GM19099 (cell line): ENCODE measurements around the gene SEC24D.

Experiments
- POLR2A ChIP-seq: IDR thresholded peaks from 3 replicates; pipeline ENCODE4 v1.6.1; 2011; ENCODE audit warnings: low read depth; ENCODE audit not compliant: insufficient read length; ENCODE audit errors: extremely low read depth

The SEC24D gene

GRCh38 chr4:118761397-118762016 lies 74.4 kb downstream of the SEC24D start:
- TF ChIP-seq POLR2A, result no peak

GRCh38 chr4:118760493-118760892 lies 75.4 kb downstream of the SEC24D start:
- no peak for TF ChIP-seq POLR2A

- TF ChIP-seq POLR2A, result no peak
Observed at GRCh38 chr4:118760092-118760491, 75.8 kb downstream of the SEC24D start.

- no peak for TF ChIP-seq POLR2A
Observed at GRCh38 chr4:118759481-118759880, 76.4 kb downstream of the SEC24D start.

GRCh38 chr4:118758293-118758692 lies 77.6 kb downstream of the SEC24D start:
- no peak for TF ChIP-seq POLR2A

- no peak for TF ChIP-seq POLR2A
Observed at GRCh38 chr4:118757761-118758251, 78.1 kb downstream of the SEC24D start.

GRCh38 chr4:118756958-118757357 lies 79.0 kb downstream of the SEC24D start:
- no peak for TF ChIP-seq POLR2A

- TF ChIP-seq POLR2A, result no peak
Observed at GRCh38 chr4:118756429-118756828, 79.5 kb downstream of the SEC24D start.

GRCh38 chr4:118755438-118756226 lies 80.3 kb downstream of the SEC24D start:
- no peak for TF ChIP-seq POLR2A

GRCh38 chr4:118754890-118755289 lies 81.0 kb downstream of the SEC24D start:
- TF ChIP-seq POLR2A, result no peak

- TF ChIP-seq POLR2A, result no peak
Observed at GRCh38 chr4:118753685-118754084, 82.2 kb downstream of the SEC24D start.

GRCh38 chr4:118753096-118753495 lies 82.8 kb downstream of the SEC24D start:
- no peak for TF ChIP-seq POLR2A

- no peak for TF ChIP-seq POLR2A
Observed at GRCh38 chr4:118752551-118752950, 83.4 kb downstream of the SEC24D start.

GRCh38 chr4:118751629-118752323 lies 84.2 kb downstream of the SEC24D start:
- no peak for TF ChIP-seq POLR2A

- no peak for TF ChIP-seq POLR2A
Observed at GRCh38 chr4:118749347-118749988, 86.5 kb downstream of the SEC24D start.
